HCT116 (cell line): ENCODE results near the gene SLC1A3. TPM values are rescaled to one million over a fixed set of nuclear protein-coding genes. Genes with fewer than 3 reads are reported as not detected.

Source experiments
- ATAC-seq: fragments of 200-7000 bp; cut with Tn5 transposase; 2 replicates; pipeline ENCODE4 v1.9.1; 2020; ENCODE audit warnings: mild to moderate bottlenecking, moderate library complexity
- BruUV-seq: library from RNA; stranded (reverse); fragments of 400-500 nt; replicated peaks from 2 replicates; lab custom pipeline; 2021; lab: Mats Ljungman, UMichigan
- CTCF ChIA-PET: fragments of 300-600 bp; sonication (Branson Sonifier 250); formaldehyde crosslinking; loops from one replicate; lab custom pipeline; 2021; ENCODE audit warnings: antibody characterized with exemption; lab: Charles Lee
- POLR2A ChIA-PET: fragments of 300-600, 350-600 bp; sonication (Branson Sonifier 250); formaldehyde crosslinking; loops from one replicate; lab custom pipeline; 2021; ENCODE audit warnings: antibody characterized with exemption; lab: Charles Lee
- RAD21 ChIA-PET, 2 experiments: fragments of 300-600 bp; sonication (Branson Sonifier 250); formaldehyde crosslinking; loops; one replicate each; lab custom pipeline; 2023; ENCODE audit warnings: low total read pairs in 2 of 2; ENCODE audit not compliant: uncharacterized antibody in 2 of 2, unreplicated experiment in 2 of 2, low non-redundant PET in 1 of 2; lab: Charles Lee
- DNase-seq: peaks from one replicate; pipeline ENCODE4 v3.0.0-alpha.2; 2010; ENCODE audit warnings: low read depth, low spot score
- H2AFZ ChIP-seq: fragments of 200-600 bp; shearing (Covaris generic), sonication (generic); 2 replicates; pipeline ENCODE4 v1.6.1; 2017; ENCODE audit warnings: low read depth, mixed run types, mixed read lengths, antibody characterized with exemption, low read length; ENCODE audit not compliant: poor library complexity, severe bottlenecking
- H3K27ac ChIP-seq: 2 replicates; pipeline ENCODE4 v1.5.1; 2012; ENCODE audit warnings: low read depth, low read length
- H3K27me3 ChIP-seq: fragments of 200-600 bp; sonication (generic); 2 replicates; pipeline ENCODE4 v1.6.1; 2016; ENCODE audit warnings: mixed run types, low read length, mixed read lengths; ENCODE audit not compliant: insufficient read depth
- H3K36me3 ChIP-seq, 2 experiments: fragments of 200-500 bp in 1 of 2; fragments of 200-600 bp in 1 of 2; sonication (Bioruptor generic) in 1 of 2; sonication (generic) in 1 of 2; 2 replicates each; pipeline versions ENCODE4 v1.5.1 to v1.6.1; 2014 to 2016; ENCODE audit warnings: low read length in 2 of 2, inconsistent platforms in 1 of 2, mixed read lengths in 1 of 2, mixed run types in 1 of 2; ENCODE audit not compliant: insufficient read depth in 2 of 2, control insufficient read depth in 1 of 2
- H3K4me1 ChIP-seq, 2 experiments: fragments of 200-600 bp in 1 of 2; sonication (generic) in 1 of 2; 2 replicates each; pipeline versions ENCODE4 v1.5.1 to v1.6.1; 2012 to 2017; ENCODE audit warnings: low read length in 2 of 2, inconsistent platforms in 1 of 2, mild to moderate bottlenecking in 1 of 2, mixed read lengths in 1 of 2, mixed run types in 1 of 2, moderate library complexity in 1 of 2; ENCODE audit not compliant: insufficient read depth in 2 of 2, control insufficient read depth in 1 of 2
- H3K4me2 ChIP-seq: fragments of 200-600 bp; sonication (generic); 2 replicates; pipeline ENCODE4 v1.6.1; 2017; ENCODE audit warnings: mixed run types, low read length, mixed read lengths
- H3K4me3 ChIP-seq, 2 experiments: fragments of 200-600 bp in 1 of 2; sonication (generic) in 1 of 2; replicated peaks in 1 of 2; 2 replicates each; pipeline ENCODE4 v1.5.1; 2011 to 2016; ENCODE audit warnings: low read length in 2 of 2, control low read depth in 1 of 2, low read depth in 1 of 2, mild to moderate bottlenecking in 1 of 2, mixed read lengths in 1 of 2, mixed run types in 1 of 2
- H3K79me2 ChIP-seq: fragments of 200-600 bp; sonication (generic); 2 replicates; pipeline ENCODE4 v1.6.1; 2017; ENCODE audit warnings: mild to moderate bottlenecking, mixed run types, low read length, moderate library complexity, mixed read lengths; ENCODE audit not compliant: insufficient read depth
- H3K9ac ChIP-seq: fragments of 200-600 bp; sonication (generic); 2 replicates; pipeline ENCODE4 v1.6.1; 2016; ENCODE audit warnings: low read length, mixed read lengths
- H3K9me2 ChIP-seq: fragments of 200-600 bp; sonication (generic), shearing (Covaris generic); 2 replicates; pipeline ENCODE4 v1.6.1; 2017; ENCODE audit warnings: mixed run types, mild to moderate bottlenecking, moderate library complexity; ENCODE audit not compliant: insufficient read depth
- H3K9me3 ChIP-seq, 2 experiments: fragments of 200-500 bp in 1 of 2; fragments of 200-600 bp in 1 of 2; sonication (Bioruptor generic) in 1 of 2; sonication (generic) in 1 of 2; 2 replicates each; pipeline ENCODE4 v1.6.1; 2014 to 2017; ENCODE audit warnings: low read length in 2 of 2, mixed read lengths in 2 of 2, inconsistent platforms in 1 of 2, low read depth in 1 of 2, mild to moderate bottlenecking in 1 of 2, mixed run types in 1 of 2, moderate library complexity in 1 of 2; ENCODE audit not compliant: control insufficient read depth in 1 of 2, insufficient read depth in 1 of 2
- H4K20me1 ChIP-seq: fragments of 200-600 bp; sonication (generic), shearing (Covaris generic); 2 replicates; pipeline ENCODE4 v1.6.1; 2017; ENCODE audit warnings: mixed run types, mild to moderate bottlenecking, moderate library complexity; ENCODE audit not compliant: insufficient read depth
- CBX3 ChIP-seq: IDR thresholded peaks from 2 replicates; pipeline ENCODE4 v1.6.1; 2012; ENCODE audit warnings: low read depth
- CEBPB ChIP-seq: IDR thresholded peaks from 2 replicates; pipeline ENCODE4 v1.6.1; 2012; ENCODE audit warnings: low read depth
- EZH2phosphoT487 ChIP-seq: fragments of 200-600 bp; IDR thresholded peaks from 2 replicates; pipeline ENCODE4 v1.6.1; 2018; ENCODE audit warnings: antibody characterized with exemption, borderline replicate concordance
- POLR2A ChIP-seq: IDR thresholded peaks from 2 replicates; pipeline ENCODE4 v1.7.0; 2011; ENCODE audit warnings: borderline replicate concordance; ENCODE audit not compliant: insufficient read depth, insufficient read length; ENCODE audit errors: extremely low read depth
- REST ChIP-seq: IDR thresholded peaks from 2 replicates; pipeline ENCODE4 v1.6.1; 2012; ENCODE audit warnings: low read depth
- SRF ChIP-seq: IDR thresholded peaks from 2 replicates; pipeline ENCODE4 v1.6.1; 2012; ENCODE audit warnings: low read depth
- TCF7L2 ChIP-seq: IDR thresholded peaks from 2 replicates; pipeline ENCODE4 v1.7.0; 2011; ENCODE audit warnings: borderline replicate concordance, inconsistent platforms; ENCODE audit not compliant: insufficient read depth, insufficient read length; ENCODE audit errors: extremely low read depth
- intact Hi-C: fragments of 100-400 bp; cut with micrococcal nuclease; formaldehyde crosslinking; loops from 2 replicates; pipeline ENCODE4 v1.10.0; 2022
- total RNA-seq: library from RNA; stranded (reverse); gene quantifications from one replicate; pipeline ENCODE4 v1.2.1, GENCODE V29; 2021; ENCODE audit not compliant: unreplicated experiment
- TF ChIP-seq, protein P1 (sequence below): IDR thresholded peaks from 2 replicates; pipeline ENCODE4 v1.6.1; 2011; ENCODE audit warnings: mild to moderate bottlenecking, low read length, moderate library complexity; ENCODE audit not compliant: insufficient replicate concordance; ENCODE audit errors: extremely low read depth

Gene SLC1A3
- total RNA-seq, 1 experiment from 2014 or later: 12.9 TPM

DNA sequence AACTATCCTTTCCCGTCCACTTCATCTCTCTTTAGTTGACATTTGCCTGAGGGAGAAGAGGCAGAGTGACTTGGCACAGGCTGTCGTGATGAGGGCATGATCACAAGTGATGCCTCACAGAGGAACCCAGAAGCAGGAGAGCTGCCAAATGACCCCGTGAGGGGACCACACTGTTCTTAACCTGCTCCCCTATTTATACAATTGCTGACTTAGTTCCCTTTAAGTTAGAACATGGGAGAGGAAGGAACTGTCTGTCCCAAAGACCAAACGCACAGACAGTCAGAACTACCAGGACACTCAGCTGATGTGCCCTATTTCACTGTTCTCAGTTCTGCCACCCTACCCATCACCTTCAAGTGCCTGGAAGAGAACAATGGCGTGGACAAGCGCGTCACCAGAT, 73.7 kb downstream of the SLC1A3 start:
- H4K20me1 ChIP-seq: no peaks in the 10 kb centered on the region
- no peak overlapping the region for H2AFZ ChIP-seq
- no peak overlapping the region for H3K4me3 ChIP-seq
- intact Hi-C loops: no loop called here
- no peak overlapping the region for H3K9ac ChIP-seq
- no TSS peak for BruUV-seq
- no peak overlapping the region for H3K4me2 ChIP-seq
- no peaks in the 10 kb centered on the region for H3K9me2 ChIP-seq
- H3K36me3 ChIP-seq: no peaks in the 10 kb centered on the region
- no peaks in the 10 kb centered on the region for H3K9me3 ChIP-seq
- no peak for TF ChIP-seq TCF7L2
- no peak for TF ChIP-seq POLR2A
- no peak for TF ChIP-seq CBX3
- no peak for TF ChIP-seq CEBPB
- TF ChIP-seq SRF: no peak
- TF ChIP-seq REST: no peak
- TF ChIP-seq, protein P1, sequence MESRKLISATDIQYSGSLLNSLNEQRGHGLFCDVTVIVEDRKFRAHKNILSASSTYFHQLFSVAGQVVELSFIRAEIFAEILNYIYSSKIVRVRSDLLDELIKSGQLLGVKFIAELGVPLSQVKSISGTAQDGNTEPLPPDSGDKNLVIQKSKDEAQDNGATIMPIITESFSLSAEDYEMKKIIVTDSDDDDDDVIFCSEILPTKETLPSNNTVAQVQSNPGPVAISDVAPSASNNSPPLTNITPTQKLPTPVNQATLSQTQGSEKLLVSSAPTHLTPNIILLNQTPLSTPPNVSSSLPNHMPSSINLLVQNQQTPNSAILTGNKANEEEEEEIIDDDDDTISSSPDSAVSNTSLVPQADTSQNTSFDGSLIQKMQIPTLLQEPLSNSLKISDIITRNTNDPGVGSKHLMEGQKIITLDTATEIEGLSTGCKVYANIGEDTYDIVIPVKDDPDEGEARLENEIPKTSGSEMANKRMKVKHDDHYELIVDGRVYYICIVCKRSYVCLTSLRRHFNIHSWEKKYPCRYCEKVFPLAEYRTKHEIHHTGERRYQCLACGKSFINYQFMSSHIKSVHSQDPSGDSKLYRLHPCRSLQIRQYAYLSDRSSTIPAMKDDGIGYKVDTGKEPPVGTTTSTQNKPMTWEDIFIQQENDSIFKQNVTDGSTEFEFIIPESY: no peak
- no peak for TF ChIP-seq EZH2phosphoT487
- CTCF ChIA-PET: no interaction called here
- no peak overlapping the region for H3K27ac ChIP-seq
- POLR2A ChIA-PET: no interaction called here
- DNase-seq (no peak), ATAC-seq (no peak)
- no peaks in the 10 kb centered on the region for H3K79me2 ChIP-seq
- H3K27me3 ChIP-seq: no peaks in the 10 kb centered on the region
- RAD21 ChIA-PET: no interaction called here
- H3K4me1 ChIP-seq: no peaks in the 10 kb centered on the region
